ENCODE data around the gene SCNN1G.

GRCh38 chr16:23141033-23141432, 41.5 kb upstream of the SCNN1G start:
- TF ChIP-seq POLR2A (IDR thresholded peaks at IDR 0.05), result no peak
- no peak for TF ChIP-seq CTCF (IDR thresholded peaks at IDR 0.05)
- no peak for TF ChIP-seq POLR2AphosphoS5 (IDR thresholded peaks at IDR 0.05)
